NK-92 treated with Interleukin-12 subunit alpha and Interleukin-12 subunit beta, amount 100 ng/mL, for 24 hours (cell line): ENCODE data around the gene SLC22A23.

Source experiments
- DNase-seq: peaks from one replicate; lab custom pipeline; 2025; lab: John Stamatoyannopoulos, UW

SLC22A23 gene

DNA sequence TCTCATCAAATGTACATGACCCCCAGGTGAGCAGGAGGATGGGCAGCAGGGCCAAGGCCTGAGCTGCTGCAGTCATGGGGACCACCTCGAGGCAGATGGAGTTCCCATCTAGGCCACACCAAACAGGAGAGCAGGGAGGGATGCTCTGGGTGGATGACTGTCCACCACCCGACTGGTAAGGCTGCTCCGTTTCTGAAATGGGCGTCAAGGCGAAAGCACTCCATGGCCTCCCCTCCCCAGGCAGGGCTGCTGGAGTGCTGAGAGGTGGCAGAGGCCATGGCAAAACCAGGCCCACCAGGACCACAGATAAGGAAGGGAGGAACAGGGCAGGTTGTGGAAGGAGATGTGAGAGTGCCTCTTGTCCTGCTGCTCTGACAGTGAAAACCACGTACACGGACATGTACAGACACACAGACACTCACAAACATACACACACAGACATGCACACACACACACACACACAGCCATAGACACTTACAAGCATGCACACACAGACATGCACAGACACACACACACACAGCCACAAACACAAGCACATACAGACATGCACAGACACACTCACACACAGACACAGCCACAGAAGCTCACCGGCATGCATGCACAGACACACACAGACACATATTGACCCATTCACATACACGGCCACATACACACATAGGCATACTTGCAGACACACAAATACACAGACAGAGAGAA is 104.9 kb downstream of the SLC22A23 start:
- no peak for DNase-seq

DNA sequence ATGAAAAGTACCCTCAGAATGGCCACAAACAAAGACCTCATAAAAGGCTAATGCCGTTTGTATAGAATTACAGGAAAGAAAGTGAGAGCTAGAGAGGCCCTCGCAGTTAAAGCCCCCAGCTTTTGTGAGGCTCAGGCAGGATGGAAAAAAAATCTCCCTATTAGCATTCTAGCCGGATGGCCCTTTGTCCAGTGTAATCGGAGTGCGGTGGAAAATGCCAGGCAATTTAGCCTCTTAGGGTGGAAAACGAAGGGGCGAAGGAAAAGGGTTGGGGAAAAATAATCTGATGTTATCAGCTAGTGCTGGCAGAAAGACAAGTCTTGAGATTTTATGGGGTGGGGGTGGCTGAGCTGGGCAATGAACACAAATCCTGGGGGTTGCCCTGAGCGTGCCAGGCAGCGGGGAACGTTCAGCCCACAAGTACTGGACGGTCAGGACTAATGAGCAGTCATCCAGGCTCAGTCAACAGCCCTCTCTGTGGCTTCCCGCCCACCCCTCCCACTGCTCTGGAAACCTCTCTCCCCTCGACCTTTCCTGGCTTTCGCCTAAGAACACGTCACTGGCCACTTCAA is 105.7 kb downstream of the SLC22A23 start:
- no peak for DNase-seq

DNA sequence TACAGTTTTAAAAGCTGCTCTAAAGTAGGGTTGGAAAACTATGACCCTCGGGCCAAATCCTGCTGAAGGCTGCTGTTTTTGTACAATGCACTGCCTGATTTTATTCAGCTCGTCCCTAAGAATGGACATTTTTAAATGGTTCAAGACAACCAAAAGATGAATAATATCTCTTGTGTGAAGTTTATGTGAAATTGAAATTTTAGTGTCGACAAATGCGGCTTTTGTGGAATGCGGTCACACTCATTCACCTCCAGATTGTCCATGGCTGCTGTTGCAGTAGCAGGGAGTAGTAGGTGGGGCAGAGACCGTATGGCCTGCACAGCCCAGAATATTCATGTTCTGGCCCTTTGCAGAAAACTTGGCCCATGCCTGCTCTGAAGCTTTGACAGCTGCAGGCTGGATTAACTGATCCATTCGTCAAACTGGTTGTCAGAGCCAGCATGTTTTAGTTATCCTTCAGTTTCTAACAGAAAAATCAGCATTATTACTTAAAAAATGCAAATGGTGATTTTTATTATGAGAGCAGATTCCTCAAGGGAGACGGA is 106.5 kb downstream of the SLC22A23 start:
- DNase-seq, result no peak

DNA sequence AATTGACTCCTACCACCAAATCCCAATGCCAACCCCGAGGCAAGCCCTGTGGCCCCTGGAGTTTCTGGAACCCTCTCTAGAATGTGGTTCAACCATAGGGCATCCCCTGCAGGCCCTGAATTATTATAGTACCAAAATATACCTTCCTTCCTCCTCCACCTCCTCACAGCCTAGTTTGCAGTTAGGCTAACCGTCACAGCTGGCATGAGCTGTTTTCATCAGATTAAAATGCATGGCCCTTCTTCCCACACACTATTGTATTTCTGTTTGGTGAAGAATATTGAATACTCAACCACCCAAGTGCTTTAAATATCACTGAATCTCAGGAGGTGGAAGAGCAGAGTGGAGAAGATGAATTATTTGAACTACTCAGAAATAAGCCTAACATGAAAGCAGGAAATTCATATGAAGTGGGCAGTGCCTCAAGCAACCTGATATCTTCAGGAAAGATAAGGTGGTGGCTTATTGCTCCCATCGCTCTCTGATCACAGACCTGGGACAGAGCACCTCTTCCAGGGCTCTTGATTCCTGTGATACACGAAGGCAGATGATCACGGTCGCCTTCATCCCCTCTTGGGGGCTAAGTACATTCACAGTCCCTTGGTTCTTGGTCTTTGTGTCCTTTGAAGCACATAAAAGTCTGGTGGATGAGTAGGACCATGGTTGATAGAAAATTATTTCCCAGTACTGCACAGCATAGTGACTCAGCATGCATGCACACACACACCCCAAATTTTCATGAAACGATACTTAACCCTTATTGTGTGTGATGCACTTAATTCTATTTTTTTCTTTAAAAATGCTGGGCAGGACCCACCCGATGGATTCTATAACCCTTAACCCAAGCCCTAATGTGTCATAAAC is 107.2 kb downstream of the SLC22A23 start:
- DNase-seq, result no peak

DNA sequence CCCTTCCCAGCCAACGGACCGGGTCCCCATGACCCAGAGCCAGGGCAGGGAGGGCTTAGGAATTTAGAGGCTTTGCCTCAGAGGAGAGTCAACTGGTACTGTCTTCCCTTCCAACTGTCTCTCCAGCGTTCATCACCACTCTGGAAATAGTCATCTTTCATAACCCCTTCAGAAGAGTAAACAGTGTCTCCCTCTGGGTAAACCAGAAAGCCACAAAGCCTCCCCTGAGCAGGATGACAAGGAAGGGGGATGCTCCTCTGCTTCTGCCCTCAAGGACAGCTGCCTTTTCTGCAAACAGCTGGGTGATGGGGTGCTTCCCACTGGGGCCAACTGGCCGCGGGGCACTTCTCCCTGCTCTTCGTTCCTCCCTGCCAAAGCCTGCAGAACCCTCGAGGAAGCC is 108.0 kb downstream of the SLC22A23 start:
- no peak for DNase-seq

DNA sequence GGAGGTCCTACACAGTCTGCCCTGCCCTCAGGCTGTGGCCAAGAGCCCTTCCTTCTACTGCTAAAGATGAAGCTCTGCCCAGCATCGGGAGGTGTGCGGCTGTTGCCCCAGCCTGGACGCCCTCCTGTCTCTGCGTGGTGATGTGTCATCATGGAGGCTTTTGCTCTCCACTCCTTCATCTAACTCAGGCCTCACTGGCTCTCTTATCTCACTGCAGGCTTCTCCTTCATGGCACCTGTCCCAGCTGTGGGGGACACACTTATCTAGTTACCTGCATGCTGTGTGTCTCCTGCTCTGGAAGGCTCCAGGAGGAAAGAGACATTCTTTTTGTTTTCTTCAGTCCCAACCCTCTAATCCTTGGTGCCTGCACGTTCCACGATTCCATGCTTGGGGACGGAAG is 109.0 kb downstream of the SLC22A23 start:
- no peak for DNase-seq

DNA sequence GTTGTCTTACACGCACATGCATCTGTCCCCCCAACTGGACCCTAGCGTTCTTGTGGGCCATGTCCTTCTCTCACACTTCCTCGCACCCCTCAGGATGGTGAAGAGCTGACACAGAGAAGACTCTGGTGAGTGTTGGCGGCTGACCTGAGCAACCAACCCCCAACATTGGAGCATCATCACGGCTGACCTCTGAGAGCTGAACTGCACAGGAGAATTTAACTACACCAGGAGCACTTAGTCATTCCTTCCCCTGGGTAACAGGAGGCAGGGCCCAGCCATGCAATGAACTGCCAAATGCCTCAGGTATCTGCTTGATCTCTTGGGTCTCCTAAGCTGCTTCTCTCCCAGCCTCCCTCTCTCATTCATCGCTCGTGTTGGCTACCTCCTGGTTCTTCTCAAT is 109.6 kb downstream of the SLC22A23 start:
- DNase-seq, result no peak

DNA sequence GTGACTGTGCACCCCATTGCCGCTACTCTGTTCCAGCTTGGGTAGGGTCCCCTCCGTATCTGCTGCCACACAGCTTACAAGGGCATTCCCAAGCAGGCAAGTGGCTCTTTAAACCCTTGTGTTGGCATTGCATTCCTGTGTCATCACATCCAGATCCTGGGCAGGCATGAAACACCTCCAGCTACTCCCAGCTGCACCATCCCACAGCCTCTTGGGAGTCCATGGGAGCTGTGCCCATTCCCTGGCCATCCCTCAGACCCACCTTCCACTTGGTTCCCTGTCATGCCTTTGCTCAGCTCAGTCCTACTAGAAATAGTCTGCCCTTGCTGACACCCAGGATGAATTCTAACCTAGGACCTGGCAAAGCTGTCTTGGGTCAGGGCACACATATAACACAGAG is 110.4 kb downstream of the SLC22A23 start:
- no peak for DNase-seq

DNA sequence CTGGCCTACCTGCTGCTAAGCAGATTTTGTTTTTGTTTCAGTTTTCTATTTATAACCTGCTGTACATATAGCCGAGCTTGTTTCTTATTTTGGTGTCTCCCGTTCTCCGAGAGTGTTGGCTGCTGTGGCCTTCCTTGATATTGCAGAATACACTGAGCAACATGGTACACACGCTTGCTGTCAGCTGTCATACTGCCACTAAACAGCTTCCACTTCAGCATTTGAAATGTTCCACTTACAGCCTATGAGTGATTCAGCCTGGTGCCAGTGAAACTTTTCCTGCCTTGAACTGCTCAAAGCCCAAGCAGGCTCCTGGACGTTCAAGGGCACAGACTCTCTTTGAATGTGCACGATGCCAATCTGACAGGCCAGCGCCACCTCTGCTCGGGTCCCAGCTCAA is 111.0 kb downstream of the SLC22A23 start:
- DNase-seq, result no peak

DNA sequence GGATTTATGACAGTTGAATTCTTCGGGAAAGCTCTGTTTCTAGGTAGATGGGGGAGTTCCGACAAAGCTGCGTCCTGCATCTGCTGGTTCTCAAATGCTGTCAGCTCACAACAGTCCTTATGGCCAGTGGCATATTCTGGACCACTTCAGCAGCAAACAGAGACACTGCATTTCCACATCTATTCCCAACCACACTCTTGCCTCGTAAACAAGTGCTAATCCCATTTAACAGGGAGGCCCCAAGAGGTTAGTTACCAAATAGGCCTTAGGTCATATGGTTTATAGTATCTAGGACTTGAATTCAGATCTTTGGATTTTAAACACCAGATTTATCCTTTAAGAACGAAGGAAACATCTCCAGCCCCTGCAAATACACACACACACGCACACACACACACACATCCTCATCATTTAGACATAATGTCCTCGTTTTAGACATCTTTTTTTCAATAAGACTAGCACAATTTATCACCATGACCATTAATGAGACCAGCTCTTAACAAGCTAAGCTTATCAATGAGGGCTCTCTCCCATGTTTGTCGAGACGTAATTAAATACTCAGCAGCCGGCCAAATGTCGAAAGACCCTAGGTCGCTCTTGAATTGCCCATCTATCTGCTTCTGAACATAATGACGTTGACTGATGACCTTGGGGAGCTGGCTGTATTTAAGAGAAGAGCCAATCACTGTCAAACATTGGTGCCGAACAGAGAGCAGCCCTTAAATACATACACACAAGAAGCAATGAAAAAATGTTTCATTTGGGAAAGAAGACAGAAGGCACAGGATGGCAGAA is 113.6 kb downstream of the SLC22A23 start:
- DNase-seq, result no peak

DNA sequence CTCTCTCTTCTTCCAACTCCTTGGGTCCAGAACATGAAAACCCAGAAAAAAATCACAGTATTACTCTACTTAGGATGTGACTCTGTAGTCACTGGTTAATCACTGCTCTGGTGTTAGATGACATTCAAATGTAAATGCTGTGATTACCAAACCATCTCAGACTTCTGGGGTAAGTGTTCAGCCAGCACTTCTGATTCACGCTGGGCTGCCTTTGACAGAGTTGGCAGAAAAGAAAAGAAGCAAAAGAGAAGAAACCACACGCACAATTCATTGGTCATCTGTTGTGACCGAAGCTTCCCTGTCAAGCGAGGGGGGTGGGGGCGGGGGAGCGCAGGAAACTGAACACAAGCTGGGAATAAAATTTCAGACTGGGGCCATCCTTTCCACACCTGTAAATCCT is 115.4 kb downstream of the SLC22A23 start:
- no peak for DNase-seq

DNA sequence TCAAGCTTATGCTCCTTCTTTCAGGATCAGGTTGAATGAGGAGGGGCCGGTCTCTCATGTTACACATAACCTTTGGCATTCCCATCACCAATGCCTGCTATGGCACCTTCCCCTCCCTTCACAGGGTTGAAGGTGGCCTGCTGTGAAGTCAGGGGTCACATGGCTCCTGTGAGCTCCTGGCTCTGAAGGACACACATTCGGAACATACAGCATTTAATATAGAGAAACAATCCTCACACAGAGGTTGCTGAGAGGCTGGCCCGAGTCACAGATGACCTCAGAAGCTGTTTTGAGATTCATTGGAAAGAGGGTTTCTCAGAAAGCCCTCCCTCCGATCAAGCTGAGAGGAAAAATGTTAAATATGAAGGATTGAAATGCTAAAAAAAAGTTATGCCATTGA is 116.0 kb downstream of the SLC22A23 start:
- DNase-seq, result no peak

DNA sequence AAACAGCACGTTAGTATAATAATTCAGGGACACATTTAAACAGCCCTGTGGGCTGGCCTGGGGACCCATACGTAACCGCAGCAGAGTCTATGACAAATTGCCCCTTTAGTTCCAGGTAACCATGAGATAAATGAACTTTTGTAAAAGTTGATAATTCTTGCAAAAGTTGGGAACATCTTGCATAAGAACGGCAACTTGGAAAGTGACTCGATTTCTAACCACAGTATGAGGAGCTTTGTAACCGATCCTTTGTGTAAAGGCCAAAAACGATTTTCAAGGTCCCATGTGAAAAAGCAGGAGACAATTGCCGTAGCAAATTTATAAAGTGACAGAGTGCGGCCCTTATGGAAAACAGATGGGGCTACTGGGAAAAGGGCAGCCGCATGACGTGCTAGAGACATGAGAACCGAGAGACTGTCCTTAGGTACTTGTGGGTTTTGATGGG is 116.5 kb downstream of the SLC22A23 start:
- DNase-seq, result no peak

DNA sequence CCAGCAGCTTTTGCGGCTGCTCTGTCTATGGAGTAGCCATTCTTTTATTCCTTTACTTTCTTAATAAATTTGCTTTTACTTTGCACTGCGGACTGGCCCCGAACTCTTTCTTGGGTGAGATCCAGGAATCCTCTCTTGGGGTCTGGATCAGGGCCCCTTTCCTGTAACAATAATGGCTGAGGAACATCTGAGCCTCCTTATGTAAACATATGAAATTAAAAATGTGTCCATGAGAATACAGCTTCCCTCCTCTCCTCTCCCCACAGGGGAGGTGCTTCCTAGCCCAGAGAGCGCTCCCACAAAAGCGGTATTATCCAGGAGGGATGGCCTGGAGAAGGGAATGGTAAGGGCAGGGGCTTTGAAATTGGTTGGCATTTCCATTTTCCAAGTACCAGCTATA is 117.0 kb downstream of the SLC22A23 start:
- no peak for DNase-seq

DNA sequence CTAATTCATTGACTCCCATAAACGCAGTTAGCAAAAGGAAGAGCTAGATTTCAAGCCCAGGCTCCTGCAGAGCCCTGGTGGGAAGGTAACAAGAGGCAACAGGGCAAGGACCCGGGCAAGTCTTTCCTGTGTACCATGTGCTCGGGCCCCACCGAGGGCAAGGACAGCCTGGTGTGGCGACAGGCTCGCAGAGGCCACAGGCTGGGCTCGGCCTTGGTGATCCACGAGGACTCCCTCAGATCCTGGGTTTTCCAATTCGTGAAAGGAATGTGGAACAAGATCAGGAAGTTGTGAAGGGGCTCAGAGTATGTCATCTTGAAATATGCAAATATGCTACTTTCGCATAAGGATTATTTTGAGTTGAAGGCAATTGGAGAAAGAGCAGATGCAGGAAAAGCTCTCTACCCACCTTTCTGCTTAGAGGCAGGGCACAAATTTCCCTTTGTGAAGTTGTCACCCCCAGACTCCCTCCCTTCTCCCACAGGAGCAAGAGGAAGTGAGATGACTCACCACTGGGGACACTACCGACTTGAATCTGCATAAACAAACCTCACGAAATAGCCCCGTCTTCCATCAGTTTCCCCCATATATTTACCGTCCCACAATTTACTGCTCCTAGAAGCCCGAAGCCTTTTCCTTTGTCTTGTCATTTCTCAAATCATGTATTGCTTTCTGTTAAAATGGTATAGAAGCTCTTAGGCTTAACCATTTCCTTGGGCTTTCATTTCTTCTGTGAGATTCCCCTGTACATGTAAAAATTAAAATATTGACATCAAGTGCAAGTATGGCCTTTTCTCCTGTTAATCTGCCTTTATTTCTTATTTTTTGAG is 119.1 kb downstream of the SLC22A23 start:
- no peak for DNase-seq

DNA sequence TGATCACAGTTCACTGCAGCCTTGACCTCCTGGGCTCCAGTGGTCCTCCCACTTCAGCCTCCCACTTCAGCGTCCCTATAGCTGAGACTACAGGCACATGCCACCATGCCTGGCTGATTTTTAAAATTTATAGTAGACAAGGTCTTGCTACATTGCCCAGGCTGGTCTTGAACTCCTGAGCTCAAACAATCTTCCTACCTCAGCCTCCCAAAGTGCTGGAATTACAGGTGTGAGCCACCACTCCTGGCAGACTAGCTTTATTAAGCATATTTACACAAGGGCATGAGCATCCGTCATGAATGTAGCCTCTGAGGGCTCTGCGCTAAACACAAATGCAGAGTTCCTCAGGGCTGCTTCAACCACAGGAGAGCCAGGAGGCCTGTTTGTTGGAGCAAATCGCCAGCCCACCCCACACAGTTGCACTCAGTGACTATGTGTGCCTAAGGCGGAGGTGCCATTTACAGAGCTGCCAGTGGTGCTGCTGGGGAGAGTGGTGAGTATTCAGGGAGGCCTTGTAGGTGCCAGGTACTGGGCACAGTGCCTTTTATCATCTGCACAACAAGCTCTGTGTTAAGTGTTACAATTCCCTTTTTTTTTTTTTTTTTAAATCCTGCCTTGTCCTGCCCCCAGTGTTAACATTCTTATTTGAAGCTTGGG is 119.9 kb downstream of the SLC22A23 start:
- no peak for DNase-seq

DNA sequence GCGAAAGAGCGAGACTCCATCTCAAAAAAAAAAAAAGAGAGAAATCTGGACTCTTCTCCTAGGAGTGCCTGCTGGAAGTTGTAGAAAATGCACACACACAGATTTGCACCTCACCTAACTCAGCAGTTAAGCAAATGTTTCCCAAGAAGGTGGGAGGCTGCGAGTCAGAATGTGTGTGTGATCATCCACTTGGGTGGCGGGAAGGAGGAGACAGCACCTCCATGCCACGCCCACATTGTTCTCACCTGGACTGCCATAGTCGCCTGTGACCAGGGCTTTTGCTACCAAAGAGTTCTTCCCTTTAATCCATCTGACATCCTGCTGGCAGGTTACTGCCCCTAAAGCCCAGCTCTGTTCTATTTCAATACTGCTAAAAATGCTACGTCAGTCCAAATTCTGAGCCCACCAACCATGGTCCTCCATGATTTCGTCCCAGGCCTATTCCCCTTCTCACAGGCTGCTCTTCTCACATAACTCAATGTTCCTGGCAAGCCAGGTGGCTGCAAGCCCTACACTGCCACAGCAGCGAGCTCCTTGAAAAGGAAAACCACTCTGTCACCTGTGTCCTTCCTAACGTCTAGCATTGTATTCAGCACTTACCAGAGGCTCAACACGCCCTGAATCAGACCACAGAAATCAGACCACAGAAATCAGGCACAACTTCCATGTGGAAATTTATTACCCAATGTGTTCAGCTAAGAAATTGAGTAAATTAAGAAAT is 120.6 kb downstream of the SLC22A23 start:
- no peak for DNase-seq

DNA sequence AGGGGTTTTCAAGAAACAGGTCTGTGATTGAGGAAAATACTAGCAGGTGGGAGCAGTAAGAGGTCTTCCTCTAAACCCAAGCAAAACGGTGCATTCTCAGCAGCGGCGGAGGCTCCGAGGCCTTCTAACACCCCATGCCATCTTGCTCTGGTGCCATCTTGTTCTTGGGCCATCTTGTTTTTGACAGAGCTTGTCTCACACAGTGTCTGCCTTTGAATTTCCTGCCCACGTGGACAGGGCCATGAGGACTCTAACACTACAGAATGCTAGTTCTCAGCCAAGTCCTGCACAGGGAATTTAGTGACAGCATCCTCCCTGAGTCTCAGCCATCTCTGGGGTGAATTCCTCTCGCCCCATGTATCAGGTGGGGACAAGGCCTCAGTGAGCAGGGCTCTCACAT is 121.7 kb downstream of the SLC22A23 start:
- DNase-seq, result no peak

DNA sequence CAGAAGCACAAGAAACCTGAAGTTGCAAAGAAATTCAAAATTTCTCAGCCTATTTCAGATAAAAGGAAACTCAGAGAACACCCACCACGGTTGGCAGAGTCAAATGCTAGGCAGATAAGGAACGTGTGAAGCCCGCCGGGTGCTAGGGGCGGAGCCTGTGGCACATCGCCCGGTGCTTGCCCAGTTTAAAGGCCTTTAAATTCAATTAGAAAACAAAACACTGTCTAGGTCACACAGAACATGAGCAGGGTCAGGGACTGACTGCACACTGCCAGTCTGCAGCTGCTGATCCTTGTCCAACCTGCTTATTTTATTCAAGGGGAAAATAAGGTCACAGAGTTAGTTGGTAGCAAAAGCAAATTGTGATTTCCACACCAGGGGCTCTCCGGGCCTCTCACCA is 122.3 kb downstream of the SLC22A23 start:
- DNase-seq, result no peak

DNA sequence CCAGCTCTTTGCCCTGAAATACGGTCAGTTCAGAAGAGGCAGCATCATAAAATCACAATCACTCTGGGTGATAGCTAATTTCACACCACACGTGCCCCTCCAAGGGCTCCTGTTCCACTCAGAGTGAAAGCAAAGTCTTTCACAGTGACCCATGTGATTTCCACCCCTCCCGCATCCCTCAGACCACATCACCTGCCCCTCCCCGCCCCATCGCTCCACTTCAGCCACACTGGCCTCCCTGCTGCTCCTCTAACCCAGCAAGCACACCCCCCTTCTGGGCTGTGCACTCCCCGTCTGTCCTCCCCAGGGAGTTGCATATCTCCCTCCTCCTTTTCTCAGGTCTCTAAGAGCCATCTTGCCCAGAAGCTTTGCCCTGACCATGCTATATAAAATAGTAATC is 123.6 kb downstream of the SLC22A23 start:
- no peak for DNase-seq
